CD4-positive, CD25-positive, alpha-beta regulatory T cell (primary cell): ENCODE measurements around the gene WWOX. TPM values are rescaled to one million over a fixed set of nuclear protein-coding genes. Genes with fewer than 3 reads are reported as not detected.

ENCODE experiments used
- ATAC-seq, 2 donors: fragments of 150-1000 bp; cut with Tn5 transposase; one replicate each; pipeline ENCODE4 v1.10.0; 2021; ENCODE audit warnings: low read depth in 2 of 2, moderate number of reproducible peaks in 2 of 2, moderate library complexity in 1 of 2
- DNase-seq, 3 donors: peaks; one replicate each; pipeline versions ENCODE4 v3.0.0 to v3.0.0-alpha.2; 2012 to 2022; ENCODE audit warnings: mixed read lengths in 1 of 3
- H3K27ac ChIP-seq: one replicate; pipeline ENCODE4 v1.7.0; 2013; ENCODE audit warnings: mild to moderate bottlenecking, low read length; ENCODE audit not compliant: insufficient read depth, poor library complexity, severe bottlenecking
- H3K27me3 ChIP-seq: one replicate; pipeline ENCODE4 v1.7.0; 2013; ENCODE audit warnings: low read length; ENCODE audit not compliant: control insufficient read depth, insufficient read depth
- H3K36me3 ChIP-seq: one replicate; pipeline ENCODE4 v1.7.0; 2013; ENCODE audit warnings: mild to moderate bottlenecking, low read length, moderate library complexity; ENCODE audit not compliant: control insufficient read depth, insufficient read depth
- H3K4me1 ChIP-seq: 2 replicates; pipeline ENCODE4 v1.7.0; 2013; ENCODE audit warnings: mild to moderate bottlenecking, low read length; ENCODE audit not compliant: insufficient read depth, control insufficient read depth, poor library complexity, severe bottlenecking
- H3K4me3 ChIP-seq: one replicate; pipeline ENCODE4 v1.7.0; 2013; ENCODE audit warnings: low read depth, mild to moderate bottlenecking, low read length, moderate library complexity
- H3K9me3 ChIP-seq, 2 experiments: 1 replicate in 1 of 2; 2 replicates in 1 of 2; pipeline ENCODE4 v1.7.0; 2013; ENCODE audit warnings: low read length in 2 of 2, mild to moderate bottlenecking in 1 of 2, moderate library complexity in 1 of 2; ENCODE audit not compliant: control insufficient read depth in 2 of 2
- H3K27ac Mint-ChIP-seq, 3 donors: one replicate each; pipeline ENCODE4 v1.8.0; 2020 to 2022; ENCODE audit warnings: mild to moderate bottlenecking in 3 of 3, mixed read lengths in 3 of 3, moderate library complexity in 2 of 3
- H3K27me3 Mint-ChIP-seq: one replicate; pipeline ENCODE4 v1.8.0; 2022; ENCODE audit warnings: mild to moderate bottlenecking, mixed read lengths
- H3K36me3 Mint-ChIP-seq: one replicate; pipeline ENCODE4 v1.8.0; 2020; ENCODE audit warnings: mixed read lengths
- H3K4me1 Mint-ChIP-seq, 4 donors: one replicate each; pipeline ENCODE4 v1.8.0; 2020 to 2022; ENCODE audit warnings: mixed read lengths in 4 of 4, mild to moderate bottlenecking in 1 of 4
- H3K4me3 Mint-ChIP-seq, 4 donors: one replicate each; pipeline ENCODE4 v1.8.0; 2020 to 2022; ENCODE audit warnings: mild to moderate bottlenecking in 4 of 4, mixed read lengths in 4 of 4, moderate library complexity in 3 of 4
- H3K9me3 Mint-ChIP-seq, 7 donors: one replicate each; pipeline ENCODE4 v1.8.0; 2020 to 2022; ENCODE audit warnings: mixed read lengths in 7 of 7, mild to moderate bottlenecking in 3 of 7, moderate library complexity in 2 of 7
- polyA plus RNA-seq, 4 donors: library from polyadenylated mRNA; unstranded; fragments of 300-500 nt; fragmentation: Illumina TruSeq; gene quantifications; one replicate each; pipeline ENCODE4 v1.2.3, GENCODE V29; 2021
- total RNA-seq: library from RNA; stranded (reverse); gene quantifications from one replicate; pipeline ENCODE4 v1.2.3, GENCODE V29; 2022

WWOX gene
- total and polyA plus RNA-seq, 5 donors from 2014 or later: 10.3 to 18.6 (median 12.8) TPM

- Histone ChIP-seq H3K36me3 (no peaks in the 10 kb centered on the region), H3K4me1 (peaks cover 3% of the 10 kb centered on the region), H3K27me3 (no peaks in the 10 kb centered on the region), H3K9me3 (no peaks in the 10 kb centered on the region), H3K4me3 (no peak overlapping the region), H3K27ac (no peak overlapping the region)
- H3K27ac Mint-ChIP-seq: no peak overlapping the region
- H3K4me1 Mint-ChIP-seq: peaks cover 0 to 14% (median 3%) of the 10 kb centered on the region in 4 donors
- H3K36me3 Mint-ChIP-seq: peaks cover 4% of the 10 kb centered on the region
- DNase-seq: no peak
- H3K4me3 Mint-ChIP-seq: no peak overlapping the region
- H3K9me3 Mint-ChIP-seq: peaks cover 0 to 10% (median 1%) of the 10 kb centered on the region in 7 donors
- no peaks in the 10 kb centered on the region for H3K27me3 Mint-ChIP-seq
- ATAC-seq: no peak
Observed at GRCh38 chr16:79165079-79165478, 1065.6 kb downstream of the WWOX start.

- H3K4me1 ChIP-seq: peaks cover 3% of the 10 kb centered on the region
- no peaks in the 10 kb centered on the region for H3K27me3 Mint-ChIP-seq
- no peak overlapping the region for H3K4me3 ChIP-seq
- no peak overlapping the region for H3K27ac ChIP-seq
- H3K9me3 ChIP-seq: no peaks in the 10 kb centered on the region
- no peak overlapping the region for H3K27ac Mint-ChIP-seq
- no peak for DNase-seq
- H3K36me3 ChIP-seq: no peaks in the 10 kb centered on the region
- no peaks in the 10 kb centered on the region for H3K27me3 ChIP-seq
- peaks cover 4% of the 10 kb centered on the region for H3K36me3 Mint-ChIP-seq
- H3K4me1 Mint-ChIP-seq: peaks cover 0 to 14% (median 3%) of the 10 kb centered on the region in 4 donors
- H3K9me3 Mint-ChIP-seq: peaks cover 0 to 10% (median 1%) of the 10 kb centered on the region in 7 donors
- H3K4me3 Mint-ChIP-seq: no peak overlapping the region
- no peak for ATAC-seq
Observed at GRCh38 chr16:79165506-79165905, 1066.1 kb downstream of the WWOX start.

- DNase-seq (no peak), ATAC-seq (no peak)
- Histone ChIP-seq H3K36me3 (no peaks in the 10 kb centered on the region), H3K27ac (no peak overlapping the region), H3K9me3 (no peaks in the 10 kb centered on the region), H3K27me3 (no peaks in the 10 kb centered on the region), H3K4me3 (no peak overlapping the region), H3K4me1 (peaks cover 3% of the 10 kb centered on the region)
- no peaks in the 10 kb centered on the region for H3K27me3 Mint-ChIP-seq
- peaks cover 0 to 10% (median 1%) of the 10 kb centered on the region in 7 donors for H3K9me3 Mint-ChIP-seq
- H3K27ac Mint-ChIP-seq: no peak overlapping the region
- peaks cover 3% of the 10 kb centered on the region for H3K36me3 Mint-ChIP-seq
- H3K4me3 Mint-ChIP-seq: no peak overlapping the region
- H3K4me1 Mint-ChIP-seq: peaks cover 0 to 13% (median 3%) of the 10 kb centered on the region in 4 donors
Observed at GRCh38 chr16:79167893-79168292, 1068.4 kb downstream of the WWOX start.

GRCh38 chr16:79168321-79168720 lies 1068.9 kb downstream of the WWOX start:
- no peak for ATAC-seq
- no peak for DNase-seq
- peaks cover 0 to 10% (median 0%) of the 10 kb centered on the region in 7 donors for H3K9me3 Mint-ChIP-seq
- Histone ChIP-seq H3K4me3 (no peak overlapping the region), H3K4me1 (peaks cover 3% of the 10 kb centered on the region), H3K27ac (no peak overlapping the region), H3K9me3 (no peaks in the 10 kb centered on the region), H3K36me3 (no peaks in the 10 kb centered on the region), H3K27me3 (no peaks in the 10 kb centered on the region)
- H3K4me3 Mint-ChIP-seq: no peak overlapping the region
- no peaks in the 10 kb centered on the region for H3K27me3 Mint-ChIP-seq
- peaks cover 3% of the 10 kb centered on the region for H3K36me3 Mint-ChIP-seq
- peaks cover 0 to 9% (median 2%) of the 10 kb centered on the region in 4 donors for H3K4me1 Mint-ChIP-seq
- no peak overlapping the region for H3K27ac Mint-ChIP-seq

- Mint-ChIP-seq H3K27ac (no peak overlapping the region), H3K4me1 (peaks cover 0 to 1% (median 0%) of the 10 kb centered on the region in 4 donors), H3K9me3 (peaks cover 0 to 10% (median 0%) of the 10 kb centered on the region in 7 donors), H3K36me3 (peaks cover 3% of the 10 kb centered on the region), H3K4me3 (no peak overlapping the region), H3K27me3 (no peaks in the 10 kb centered on the region)
- Histone ChIP-seq H3K4me1 (no peaks in the 10 kb centered on the region), H3K27ac (no peak overlapping the region), H3K9me3 (no peaks in the 10 kb centered on the region), H3K4me3 (no peak overlapping the region), H3K36me3 (no peaks in the 10 kb centered on the region), H3K27me3 (no peaks in the 10 kb centered on the region)
- no peak for DNase-seq
- ATAC-seq: no peak
Observed at GRCh38 chr16:79169239-79169638, 1069.8 kb downstream of the WWOX start.

- H3K27ac Mint-ChIP-seq: no peak overlapping the region
- no peak overlapping the region for H3K4me3 Mint-ChIP-seq
- no peaks in the 10 kb centered on the region for H3K27me3 Mint-ChIP-seq
- Histone ChIP-seq H3K27ac (no peak overlapping the region), H3K36me3 (no peaks in the 10 kb centered on the region), H3K4me1 (no peaks in the 10 kb centered on the region), H3K27me3 (no peaks in the 10 kb centered on the region), H3K9me3 (no peaks in the 10 kb centered on the region), H3K4me3 (no peak overlapping the region)
- peaks cover 0 to 10% (median 0%) of the 10 kb centered on the region in 7 donors for H3K9me3 Mint-ChIP-seq
- H3K4me1 Mint-ChIP-seq: no peaks in the 10 kb centered on the region
- no peak for DNase-seq
- peaks cover 3% of the 10 kb centered on the region for H3K36me3 Mint-ChIP-seq
- no peak for ATAC-seq
Observed at GRCh38 chr16:79170555-79171246, 1071.2 kb downstream of the WWOX start.

GRCh38 chr16:79171504-79171903 lies 1072.0 kb downstream of the WWOX start:
- Histone ChIP-seq H3K9me3 (no peaks in the 10 kb centered on the region), H3K36me3 (no peaks in the 10 kb centered on the region), H3K27me3 (no peaks in the 10 kb centered on the region), H3K4me3 (no peak overlapping the region), H3K27ac (no peak overlapping the region), H3K4me1 (no peaks in the 10 kb centered on the region)
- Mint-ChIP-seq H3K27me3 (no peaks in the 10 kb centered on the region), H3K27ac (no peak overlapping the region), H3K36me3 (peaks cover 3% of the 10 kb centered on the region), H3K4me1 (no peaks in the 10 kb centered on the region), H3K9me3 (peaks cover 0 to 13% (median 0%) of the 10 kb centered on the region in 7 donors), H3K4me3 (no peak overlapping the region)
- ATAC-seq (no peak), DNase-seq (no peak)
